GM12872 (cell line): ENCODE measurements around the gene ATXN1.

Experiments used
- TF ChIP-seq, protein P1 (sequence below): IDR thresholded peaks from 3 replicates; pipeline ENCODE4 v1.5.1; 2011; ENCODE audit warnings: low read depth, mild to moderate bottlenecking, low read length, moderate library complexity; ENCODE audit not compliant: insufficient read depth

The ATXN1 gene

DNA sequence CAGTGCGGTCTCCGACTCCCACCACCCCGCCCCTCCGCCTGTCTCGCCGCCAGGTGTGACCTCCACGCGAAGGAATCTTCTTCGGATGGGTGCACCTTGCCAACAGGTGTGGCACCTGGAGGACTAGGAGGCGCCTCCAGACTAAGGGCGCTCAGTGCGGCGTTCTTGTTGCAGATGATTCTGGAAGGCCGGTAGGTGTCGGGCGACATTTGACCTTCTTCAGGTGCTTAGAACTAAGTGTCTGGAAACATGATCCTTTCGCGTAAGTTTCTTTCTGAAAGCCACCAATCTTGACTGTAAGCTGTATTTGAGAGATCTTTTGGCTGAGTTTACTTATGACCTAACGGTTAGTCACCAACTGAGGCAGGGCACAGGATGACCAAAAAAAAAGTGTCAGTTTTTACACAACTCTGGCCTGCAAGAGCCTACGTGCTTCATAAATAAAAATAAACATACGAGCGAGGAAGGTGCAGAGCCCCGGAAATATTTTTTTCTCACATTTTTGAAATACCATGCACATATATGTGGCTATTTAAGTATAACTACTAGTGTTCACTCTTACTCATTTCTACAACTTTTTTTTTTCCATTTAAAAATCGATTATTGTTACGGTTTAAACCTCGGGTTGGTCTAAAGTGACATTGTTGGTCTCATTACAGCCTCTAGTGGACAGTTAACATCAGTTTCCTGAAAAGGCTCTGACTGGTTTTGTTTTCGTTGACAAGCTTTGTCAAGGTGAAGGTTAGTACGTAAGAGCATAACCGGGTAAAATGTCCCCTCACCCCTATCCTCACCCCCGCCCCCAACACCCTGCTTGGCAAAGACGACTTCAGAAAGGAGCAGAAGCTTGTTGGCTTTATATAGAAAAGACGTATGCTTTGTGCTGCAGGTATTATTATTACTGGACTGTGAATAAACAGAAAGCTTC, 1.6 kb upstream of the ATXN1 start:
- TF ChIP-seq, protein P1, sequence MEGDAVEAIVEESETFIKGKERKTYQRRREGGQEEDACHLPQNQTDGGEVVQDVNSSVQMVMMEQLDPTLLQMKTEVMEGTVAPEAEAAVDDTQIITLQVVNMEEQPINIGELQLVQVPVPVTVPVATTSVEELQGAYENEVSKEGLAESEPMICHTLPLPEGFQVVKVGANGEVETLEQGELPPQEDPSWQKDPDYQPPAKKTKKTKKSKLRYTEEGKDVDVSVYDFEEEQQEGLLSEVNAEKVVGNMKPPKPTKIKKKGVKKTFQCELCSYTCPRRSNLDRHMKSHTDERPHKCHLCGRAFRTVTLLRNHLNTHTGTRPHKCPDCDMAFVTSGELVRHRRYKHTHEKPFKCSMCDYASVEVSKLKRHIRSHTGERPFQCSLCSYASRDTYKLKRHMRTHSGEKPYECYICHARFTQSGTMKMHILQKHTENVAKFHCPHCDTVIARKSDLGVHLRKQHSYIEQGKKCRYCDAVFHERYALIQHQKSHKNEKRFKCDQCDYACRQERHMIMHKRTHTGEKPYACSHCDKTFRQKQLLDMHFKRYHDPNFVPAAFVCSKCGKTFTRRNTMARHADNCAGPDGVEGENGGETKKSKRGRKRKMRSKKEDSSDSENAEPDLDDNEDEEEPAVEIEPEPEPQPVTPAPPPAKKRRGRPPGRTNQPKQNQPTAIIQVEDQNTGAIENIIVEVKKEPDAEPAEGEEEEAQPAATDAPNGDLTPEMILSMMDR, result peak; percentile 91

DNA sequence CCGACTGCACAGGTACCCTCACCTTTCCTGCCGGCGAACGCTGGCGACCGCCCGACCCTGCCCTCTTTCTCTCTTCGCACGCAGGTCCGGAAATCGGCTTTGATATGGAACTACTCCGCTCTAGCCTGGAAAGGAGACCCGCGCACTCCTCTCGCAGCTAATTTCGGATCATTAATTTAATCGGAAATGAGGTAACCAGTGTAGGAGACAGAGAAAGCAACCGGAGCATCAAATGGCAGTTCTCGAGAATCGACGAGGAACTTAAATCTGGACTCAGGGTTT, 949 bp upstream of the ATXN1 start:
- TF ChIP-seq, protein P1, result no peak

DNA sequence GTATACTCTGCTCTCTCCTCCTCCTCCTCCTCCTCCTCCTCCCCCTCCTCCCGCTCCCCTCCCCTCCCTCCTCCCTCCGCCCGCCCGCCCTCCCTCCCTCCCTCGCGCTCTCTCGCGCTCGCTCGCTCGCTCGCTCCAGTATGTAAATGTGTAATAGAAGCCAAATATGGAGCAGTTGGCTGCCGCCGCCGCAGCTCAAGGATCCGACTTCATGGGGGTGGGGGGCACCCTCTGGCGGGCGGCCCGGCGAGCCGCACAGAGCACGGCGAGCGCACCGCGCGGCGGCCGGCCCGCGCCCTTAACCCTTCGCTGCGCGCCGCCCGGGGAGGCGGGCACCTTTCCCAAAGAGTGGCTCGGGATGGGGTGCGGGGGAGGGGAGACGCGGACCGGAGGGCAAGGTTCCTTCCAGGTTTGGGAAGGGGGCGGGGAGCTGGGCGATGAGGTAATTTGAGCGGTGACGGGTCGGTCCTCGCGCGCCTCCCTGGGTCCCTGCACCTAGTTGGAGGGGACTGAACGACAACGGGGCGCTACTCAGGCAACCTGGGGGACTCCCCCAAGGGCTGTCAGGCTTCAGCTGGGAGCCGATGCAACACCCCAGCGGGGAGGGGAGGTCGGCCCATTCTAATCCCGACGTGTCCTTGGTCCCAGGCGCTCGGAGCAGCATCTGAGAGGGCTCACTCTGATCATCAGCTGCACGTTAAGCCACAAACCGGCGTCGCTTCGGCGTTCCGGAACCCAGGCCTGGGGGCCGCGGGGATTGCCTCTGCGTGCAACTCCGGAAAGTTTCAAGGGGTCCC, 409 bp upstream of the ATXN1 start:
- TF ChIP-seq, protein P1, result peak; percentile 28; the same call in 1 of the 3 replicates

GRCh38 chr6:16759646-16760515, 1.4 kb downstream of the ATXN1 start:
- TF ChIP-seq, protein P1, result 0 out of 3 replicates have a peak, but pooled peaks have one; percentile 0

DNA sequence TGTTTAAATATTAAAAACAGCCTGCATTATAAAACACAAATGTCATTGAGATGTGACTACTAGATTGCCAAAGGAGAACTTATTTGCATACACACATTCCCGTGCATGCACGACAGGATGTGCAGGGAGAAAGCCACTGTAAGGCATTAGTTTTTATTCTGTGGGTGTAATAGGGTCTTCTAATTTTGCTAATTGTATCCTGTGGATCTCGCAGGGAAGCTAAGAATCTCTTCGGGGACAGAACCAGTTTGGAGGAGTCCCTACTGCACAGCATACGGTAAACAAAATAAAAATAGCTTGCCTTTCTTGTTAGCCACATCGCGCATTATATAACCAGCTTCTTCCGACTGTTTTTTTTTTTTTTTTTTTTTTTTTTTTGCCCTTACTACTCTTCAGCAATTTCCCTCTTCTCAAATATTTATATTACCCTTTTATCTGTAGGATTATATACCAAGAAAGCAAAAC, 2.0 kb downstream of the ATXN1 start:
- TF ChIP-seq, protein P1, result no peak

GRCh38 chr6:16758163-16758975, 2.9 kb downstream of the ATXN1 start:
- TF ChIP-seq, protein P1, result no peak
